CD1c-positive myeloid dendritic cell (primary cell): ENCODE data around the gene LNP1.
"Not testable (repeated sequence)": the region's sequence is repeated elsewhere in the genome, so short reads cannot be mapped to it uniquely, and the experiment has no call there.

Experiments used
- DNase-seq: peaks from one replicate; pipeline ENCODE4 v3.0.0-alpha.2; 2016; ENCODE audit errors: extremely low spot score

LNP1 gene

GRCh38 chr3:100478521-100478920 lies 77.2 kb downstream of the LNP1 start:
- DNase-seq: not testable (repeated sequence)

DNA sequence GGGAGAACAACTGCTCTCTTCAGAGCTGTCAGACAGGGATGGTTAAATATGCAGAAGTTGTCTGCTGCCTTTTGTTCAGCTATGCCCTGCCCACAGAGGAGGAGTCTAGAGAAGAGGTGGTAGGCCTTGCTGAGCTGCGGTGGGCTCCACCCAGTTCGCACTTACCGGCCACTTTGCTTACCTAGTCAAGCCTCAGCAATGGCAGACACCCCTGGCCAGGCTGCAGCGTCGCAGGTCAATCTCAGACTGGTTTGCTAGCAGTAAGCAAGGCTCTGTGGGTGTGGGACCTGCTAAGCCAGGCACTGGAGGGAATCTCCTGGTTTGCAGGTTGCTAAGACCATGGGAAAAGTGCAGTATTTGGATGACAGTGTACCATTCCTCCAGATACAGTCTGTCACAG lies 78.7 kb downstream of the LNP1 start:
- no peak for DNase-seq

DNA sequence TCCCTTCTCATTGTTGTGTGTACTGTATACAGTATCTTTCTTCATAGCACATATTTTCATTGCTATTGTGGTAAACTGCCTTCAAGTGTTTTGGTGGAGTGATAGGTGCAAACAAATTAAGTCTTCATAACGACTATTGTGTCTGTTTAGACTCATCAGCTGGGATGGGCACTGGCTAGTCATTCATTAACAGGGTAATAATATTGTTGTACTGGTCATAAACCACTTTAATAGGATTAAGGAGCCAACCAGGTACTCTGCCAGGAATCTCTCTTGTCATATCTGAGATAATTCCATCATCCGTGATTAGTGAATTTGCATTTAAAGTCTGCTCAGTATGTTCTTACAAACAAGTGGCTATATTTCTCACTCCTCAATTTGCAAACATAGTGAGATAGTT lies 80.8 kb downstream of the LNP1 start:
- DNase-seq: no peak

GRCh38 chr3:100483529-100483928 lies 82.2 kb downstream of the LNP1 start:
- no peak for DNase-seq

GRCh38 chr3:100486808-100487207 lies 85.5 kb downstream of the LNP1 start:
- DNase-seq: no peak

DNA sequence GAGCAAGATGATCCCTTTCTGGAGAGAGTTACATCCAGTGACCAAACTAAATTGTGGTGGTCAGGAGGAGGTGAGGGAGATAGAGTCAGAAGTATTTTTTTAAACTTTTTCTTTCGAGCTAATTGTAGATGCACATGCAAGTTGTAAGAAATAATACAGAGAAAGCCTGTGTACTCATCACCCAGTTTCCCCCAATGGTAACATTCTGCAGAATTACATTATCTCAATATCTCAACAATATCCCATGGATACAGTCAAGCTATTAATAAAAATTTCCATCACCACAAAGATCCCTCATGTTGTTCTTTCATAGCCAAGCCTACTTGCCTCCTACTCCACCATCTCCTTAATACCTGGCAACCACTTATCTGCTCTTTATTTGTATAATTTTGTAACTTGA lies 87.8 kb downstream of the LNP1 start:
- DNase-seq: no peak

DNA sequence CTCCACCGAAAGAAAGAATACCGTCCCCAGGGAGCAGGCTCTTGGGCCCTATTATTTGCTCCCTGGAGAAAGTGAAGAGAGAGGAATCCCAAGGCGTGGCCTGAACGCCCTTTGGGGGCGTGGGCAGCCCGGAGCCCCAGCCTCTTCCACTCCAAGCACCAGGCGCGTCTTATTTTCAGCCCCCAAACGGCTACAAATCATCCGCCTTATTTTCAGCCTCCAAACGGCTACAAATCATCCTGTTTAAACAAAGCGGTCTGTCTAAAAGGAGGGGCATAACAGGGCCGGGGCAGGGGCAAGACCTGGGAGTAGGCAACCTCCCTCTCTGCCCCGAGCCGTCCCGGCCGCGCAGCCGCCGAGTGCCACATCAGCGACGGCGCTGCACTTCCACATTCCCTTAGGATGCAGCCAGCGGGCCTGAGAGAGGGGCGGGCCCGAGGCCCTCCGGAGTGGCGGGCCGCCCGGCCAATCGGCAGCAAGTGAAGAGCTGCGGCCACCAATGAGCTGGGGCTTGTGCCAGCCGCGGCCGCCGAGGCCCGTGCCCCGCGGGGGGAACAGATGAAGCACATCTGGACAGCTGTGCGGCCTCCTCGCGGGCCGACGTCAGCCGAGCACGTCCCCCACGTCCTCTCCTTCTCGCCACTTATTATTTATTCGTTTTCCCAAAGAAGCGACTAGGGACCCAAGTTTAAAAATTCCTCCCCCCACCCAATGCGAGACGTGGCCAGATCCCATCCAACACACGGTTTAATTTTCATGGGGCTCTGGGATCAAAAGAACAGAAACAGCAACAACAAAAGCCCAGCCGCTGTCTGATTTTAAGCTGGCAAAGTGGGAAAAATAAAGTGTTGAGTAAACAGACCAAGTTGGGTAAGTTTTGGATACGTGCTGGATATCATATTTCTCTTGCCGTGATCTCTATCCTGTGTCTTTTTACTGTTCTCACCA lies 91.0 kb downstream of the LNP1 start, which contains the start of gene TMEM45A:
Gene TMEM45A, plus strand, starts transcription at position 561 of the 948 bp plus-strand sequence. CDS start 62,593 bp downstream, outside the sequence.
- peak; percentile 93 for DNase-seq

DNA sequence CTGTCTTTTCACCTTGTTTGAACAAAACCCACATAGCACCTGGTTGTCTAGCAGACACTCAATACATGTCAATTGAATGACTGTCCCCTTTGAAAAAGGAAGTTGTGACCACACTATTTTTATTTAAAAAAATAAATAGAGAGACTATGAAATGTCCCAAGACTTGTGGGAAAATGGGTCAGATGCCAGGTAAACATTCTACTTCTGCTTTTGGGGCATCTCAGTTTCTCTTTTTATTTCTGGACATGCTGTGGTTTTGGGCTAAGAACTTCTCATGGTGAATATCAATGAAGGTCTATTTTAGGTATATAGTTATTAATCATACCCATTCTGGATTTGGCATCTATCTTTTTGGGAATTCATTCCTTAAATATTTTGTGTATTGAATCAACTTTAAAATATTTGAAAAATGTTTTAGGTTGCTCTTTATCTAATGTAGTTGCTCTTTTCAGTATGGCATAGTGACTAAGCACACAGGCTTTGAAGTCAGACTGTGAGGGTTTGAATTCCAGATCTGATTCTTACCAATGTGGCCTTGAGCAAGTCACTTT lies 95.4 kb downstream of the LNP1 start:
- no peak for DNase-seq

DNA sequence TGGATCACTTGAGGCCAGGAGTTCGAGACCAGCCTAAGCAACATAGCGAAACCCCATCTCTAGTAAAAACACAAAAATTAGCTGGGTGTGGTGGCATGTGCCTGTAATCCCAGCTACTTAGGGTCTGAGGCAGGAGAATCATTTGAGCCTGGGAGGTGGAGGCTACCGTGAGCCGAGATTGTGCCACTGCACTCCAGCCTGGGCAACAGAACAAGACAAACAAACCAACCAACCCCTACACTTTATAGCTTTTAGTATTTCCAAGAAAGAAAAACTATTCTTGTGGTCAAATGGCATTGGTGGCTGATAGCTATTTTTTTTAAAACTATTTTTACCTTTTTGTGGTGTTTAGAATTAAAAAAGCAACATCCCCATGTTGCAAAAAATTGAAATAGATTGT lies 98.3 kb downstream of the LNP1 start:
- DNase-seq: no peak

- no peak for DNase-seq
Measured at GRCh38 chr3:100500320-100500880, 99.1 kb downstream of the LNP1 start.

DNA sequence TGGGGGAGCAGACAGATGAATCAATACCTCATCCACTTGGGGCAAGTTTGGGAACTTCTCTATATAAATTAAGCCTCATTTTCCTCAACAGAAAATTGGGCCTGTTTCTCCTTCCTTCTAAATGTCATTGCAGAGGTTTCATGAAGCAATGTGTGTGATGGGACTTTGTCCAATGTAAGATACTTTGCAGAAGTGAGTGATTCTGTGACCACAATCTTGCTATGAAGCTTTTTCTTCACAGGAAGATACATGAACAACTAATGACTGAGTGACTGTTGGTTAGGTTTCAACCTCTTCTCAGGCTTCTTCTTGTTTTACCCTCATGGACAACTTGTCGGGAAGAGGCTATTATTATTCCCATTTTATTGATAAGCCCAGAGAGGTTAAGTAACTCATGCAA lies 102.1 kb downstream of the LNP1 start:
- DNase-seq: peak; percentile 20
